Measurements from ENCODE around the gene IL31RA.

Gene IL31RA

DNA sequence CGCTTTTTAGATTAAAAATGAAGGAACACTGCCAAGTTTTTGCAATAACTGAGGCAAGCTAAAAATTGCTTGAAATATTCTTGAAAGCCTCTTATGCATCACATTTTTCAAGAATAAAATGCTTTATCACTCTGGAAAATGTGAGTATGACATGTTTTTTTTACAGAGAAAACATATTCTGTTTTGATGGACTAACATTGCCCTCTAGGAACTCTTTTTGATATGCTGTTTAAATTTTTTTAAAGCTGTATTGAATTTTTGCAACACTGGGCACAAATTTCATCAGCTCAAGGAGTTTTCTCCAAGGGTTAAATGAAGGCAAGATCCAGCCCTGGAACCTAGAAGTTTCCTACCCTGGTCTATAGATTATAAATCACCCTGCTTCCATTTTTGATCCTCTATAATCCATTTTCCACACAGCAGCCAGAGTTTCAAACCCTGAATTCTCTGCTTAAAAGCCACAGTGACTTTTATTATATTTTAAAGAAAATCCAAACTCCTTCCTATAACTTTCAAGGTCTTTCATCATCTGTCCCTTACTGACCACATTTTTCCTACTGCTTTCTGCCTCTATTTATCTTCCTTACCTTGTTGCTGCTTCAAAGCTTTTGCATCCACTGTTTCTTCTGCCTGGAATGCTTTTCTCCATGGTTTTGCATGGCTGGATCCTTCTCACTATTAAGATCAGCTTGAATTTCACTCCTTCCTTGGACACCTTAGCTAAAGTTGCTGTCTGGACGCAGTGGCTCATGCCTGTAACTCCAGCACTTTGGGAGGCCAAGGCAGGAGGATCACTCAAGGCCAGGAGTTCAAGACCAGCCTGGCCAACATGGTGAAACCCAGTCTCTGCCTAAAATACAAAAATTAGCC is 60.9 kb downstream of the IL31RA start:
- TF ChIP-seq FOXP2 (optimal IDR thresholded peaks at IDR 0.05; ENCODE audit: borderline replicate concordance, extremely low read depth, extremely low read length, insufficient read depth) (no peak), POLR2AphosphoS5 (IDR thresholded peaks at IDR 0.05; ENCODE audit: low read depth, low read length) (no peak), TAF1 (IDR thresholded peaks at IDR 0.05; ENCODE audit: borderline replicate concordance, insufficient read depth, low read length) (no peak)

DNA sequence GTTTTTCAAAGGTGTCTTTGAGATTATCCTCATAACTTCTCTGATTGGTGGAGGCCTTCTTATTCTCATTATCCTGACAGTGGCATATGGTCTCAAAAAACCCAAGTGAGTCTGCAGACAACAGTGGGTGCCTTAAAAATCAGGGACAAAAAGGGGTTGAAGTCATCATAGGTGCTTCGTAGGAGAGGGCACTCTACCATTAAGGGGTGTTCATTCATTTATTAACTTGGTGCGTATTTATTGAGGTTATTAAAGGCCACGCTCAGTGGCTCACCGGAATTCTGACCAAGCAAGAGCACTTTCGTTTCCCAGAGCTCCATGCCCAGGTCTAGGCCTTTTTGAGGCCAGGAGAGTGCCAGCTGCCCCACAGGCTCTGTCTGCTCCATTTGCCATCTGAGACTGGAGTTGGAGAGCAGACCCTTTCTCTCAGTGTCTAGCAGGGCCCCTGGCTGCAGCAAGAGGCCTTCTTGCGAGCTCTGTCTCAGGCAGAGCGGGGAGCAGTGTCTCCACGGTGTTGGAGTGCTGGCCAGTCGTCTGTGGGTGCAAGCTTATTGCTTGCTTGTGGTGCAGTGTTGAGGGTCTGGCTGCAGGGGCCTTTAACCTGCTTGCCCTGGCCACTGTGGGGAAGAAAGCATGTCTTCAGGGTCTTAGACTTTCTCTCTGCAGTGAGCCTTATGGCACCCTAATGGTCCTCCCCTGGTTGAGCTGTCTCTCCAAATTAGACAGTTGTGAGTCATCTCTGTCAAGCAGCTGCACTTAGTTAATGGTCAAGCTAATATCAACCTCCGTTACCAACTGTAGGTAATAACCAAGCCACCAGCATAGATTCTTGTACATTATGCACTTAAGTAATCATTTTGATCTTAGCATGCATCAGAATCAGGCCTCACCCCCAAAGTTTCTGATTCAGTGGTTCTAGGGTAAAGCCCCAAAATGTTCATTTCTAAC is 62.6 kb downstream of the IL31RA start:
- TF ChIP-seq POLR2AphosphoS5 (IDR thresholded peaks at IDR 0.05; ENCODE audit: low read depth, low read length): no peak
- TF ChIP-seq, protein P1, sequence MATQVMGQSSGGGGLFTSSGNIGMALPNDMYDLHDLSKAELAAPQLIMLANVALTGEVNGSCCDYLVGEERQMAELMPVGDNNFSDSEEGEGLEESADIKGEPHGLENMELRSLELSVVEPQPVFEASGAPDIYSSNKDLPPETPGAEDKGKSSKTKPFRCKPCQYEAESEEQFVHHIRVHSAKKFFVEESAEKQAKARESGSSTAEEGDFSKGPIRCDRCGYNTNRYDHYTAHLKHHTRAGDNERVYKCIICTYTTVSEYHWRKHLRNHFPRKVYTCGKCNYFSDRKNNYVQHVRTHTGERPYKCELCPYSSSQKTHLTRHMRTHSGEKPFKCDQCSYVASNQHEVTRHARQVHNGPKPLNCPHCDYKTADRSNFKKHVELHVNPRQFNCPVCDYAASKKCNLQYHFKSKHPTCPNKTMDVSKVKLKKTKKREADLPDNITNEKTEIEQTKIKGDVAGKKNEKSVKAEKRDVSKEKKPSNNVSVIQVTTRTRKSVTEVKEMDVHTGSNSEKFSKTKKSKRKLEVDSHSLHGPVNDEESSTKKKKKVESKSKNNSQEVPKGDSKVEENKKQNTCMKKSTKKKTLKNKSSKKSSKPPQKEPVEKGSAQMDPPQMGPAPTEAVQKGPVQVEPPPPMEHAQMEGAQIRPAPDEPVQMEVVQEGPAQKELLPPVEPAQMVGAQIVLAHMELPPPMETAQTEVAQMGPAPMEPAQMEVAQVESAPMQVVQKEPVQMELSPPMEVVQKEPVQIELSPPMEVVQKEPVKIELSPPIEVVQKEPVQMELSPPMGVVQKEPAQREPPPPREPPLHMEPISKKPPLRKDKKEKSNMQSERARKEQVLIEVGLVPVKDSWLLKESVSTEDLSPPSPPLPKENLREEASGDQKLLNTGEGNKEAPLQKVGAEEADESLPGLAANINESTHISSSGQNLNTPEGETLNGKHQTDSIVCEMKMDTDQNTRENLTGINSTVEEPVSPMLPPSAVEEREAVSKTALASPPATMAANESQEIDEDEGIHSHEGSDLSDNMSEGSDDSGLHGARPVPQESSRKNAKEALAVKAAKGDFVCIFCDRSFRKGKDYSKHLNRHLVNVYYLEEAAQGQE (IDR thresholded peaks at IDR 0.05; ENCODE audit: insufficient read depth in 1 of 2, low read depth in 2 of 2, low read length in 2 of 2): no peak
- no peak for TF ChIP-seq SIN3A (IDR thresholded peaks at IDR 0.05; ENCODE audit: borderline replicate concordance, insufficient read depth, low read length)
- TF ChIP-seq FOXP2 (optimal IDR thresholded peaks at IDR 0.05; ENCODE audit: borderline replicate concordance, extremely low read depth, extremely low read length, insufficient read depth): no peak
- TF ChIP-seq TAF1 (IDR thresholded peaks at IDR 0.05; ENCODE audit: borderline replicate concordance, insufficient read depth, low read length): no peak

DNA sequence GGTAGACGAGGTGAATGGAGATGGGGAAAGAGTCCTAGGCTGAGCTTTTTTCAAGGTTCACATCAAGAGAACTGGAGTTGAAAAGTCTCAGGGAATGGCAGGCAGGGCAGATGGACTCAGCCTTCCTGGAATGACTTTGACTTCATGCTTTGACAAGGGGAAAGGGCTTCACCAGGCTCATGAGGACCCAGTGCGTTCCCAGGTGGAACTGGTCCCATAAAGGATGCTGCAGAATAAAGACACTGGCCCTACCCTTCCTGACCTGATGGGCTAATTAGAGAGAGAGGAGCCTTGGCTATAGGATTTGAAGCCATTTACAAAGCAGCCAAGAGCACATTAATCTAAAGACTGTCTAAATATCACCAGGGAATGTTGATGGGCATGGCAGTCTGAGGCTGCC is 63.8 kb downstream of the IL31RA start:
- TF ChIP-seq, protein P1 (IDR thresholded peaks at IDR 0.05; ENCODE audit: insufficient read depth in 1 of 2, low read depth in 2 of 2, low read length in 2 of 2): no peak
- no peak for TF ChIP-seq SIN3A (IDR thresholded peaks at IDR 0.05; ENCODE audit: borderline replicate concordance, insufficient read depth, low read length)
- no peak for TF ChIP-seq POLR2AphosphoS5 (IDR thresholded peaks at IDR 0.05; ENCODE audit: low read depth, low read length)
- TF ChIP-seq FOXP2 (optimal IDR thresholded peaks at IDR 0.05; ENCODE audit: borderline replicate concordance, extremely low read depth, extremely low read length, insufficient read depth): no peak
- no peak for TF ChIP-seq TAF1 (IDR thresholded peaks at IDR 0.05; ENCODE audit: borderline replicate concordance, insufficient read depth, low read length)

DNA sequence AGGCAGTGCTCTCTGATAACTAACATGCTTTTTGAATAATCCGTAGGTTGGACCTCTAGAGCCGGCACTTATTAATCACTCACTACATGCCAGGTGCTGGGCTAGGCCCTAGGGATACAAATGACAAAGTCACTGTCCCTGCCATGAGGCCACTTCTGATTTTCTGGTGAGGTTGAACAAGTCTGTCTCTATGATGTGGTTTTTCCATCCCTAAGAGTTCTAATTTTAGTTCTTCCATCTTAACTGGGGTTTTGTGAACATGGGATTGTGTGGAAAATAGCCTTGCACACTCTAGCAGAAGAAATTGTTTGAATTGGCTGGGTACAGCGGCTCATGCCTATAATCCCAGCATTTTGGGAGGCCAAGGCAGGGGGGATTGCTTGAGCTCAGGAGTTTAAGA is 64.6 kb downstream of the IL31RA start:
- TF ChIP-seq SIN3A (IDR thresholded peaks at IDR 0.05; ENCODE audit: borderline replicate concordance, insufficient read depth, low read length): no peak
- TF ChIP-seq TAF1 (IDR thresholded peaks at IDR 0.05; ENCODE audit: borderline replicate concordance, insufficient read depth, low read length): no peak
- no peak for TF ChIP-seq POLR2AphosphoS5 (IDR thresholded peaks at IDR 0.05; ENCODE audit: low read depth, low read length)
- no peak for TF ChIP-seq FOXP2 (optimal IDR thresholded peaks at IDR 0.05; ENCODE audit: borderline replicate concordance, extremely low read depth, extremely low read length, insufficient read depth)
- TF ChIP-seq, protein P1 (IDR thresholded peaks at IDR 0.05; ENCODE audit: insufficient read depth in 1 of 2, low read depth in 2 of 2, low read length in 2 of 2): no peak

DNA sequence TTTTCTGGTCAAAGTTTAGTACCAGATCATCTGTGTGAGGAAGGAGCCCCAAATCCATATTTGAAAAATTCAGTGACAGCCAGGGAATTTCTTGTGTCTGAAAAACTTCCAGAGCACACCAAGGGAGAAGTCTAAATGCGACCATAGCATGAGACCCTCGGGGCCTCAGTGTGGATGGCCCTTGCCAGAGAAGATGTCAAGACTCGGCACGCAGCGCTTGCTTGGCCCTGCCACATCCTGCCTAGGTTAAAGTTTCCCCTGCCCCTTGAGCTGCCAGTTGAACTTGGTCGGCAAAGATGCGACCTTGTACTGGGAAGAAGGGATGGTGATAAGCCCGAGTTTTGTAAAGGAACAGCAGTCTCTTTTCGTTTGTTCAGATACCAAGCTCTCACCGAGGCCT is 65.8 kb downstream of the IL31RA start:
- TF ChIP-seq FOXP2 (optimal IDR thresholded peaks at IDR 0.05; ENCODE audit: borderline replicate concordance, extremely low read depth, extremely low read length, insufficient read depth) (no peak), SIN3A (IDR thresholded peaks at IDR 0.05; ENCODE audit: borderline replicate concordance, insufficient read depth, low read length) (no peak), POLR2AphosphoS5 (IDR thresholded peaks at IDR 0.05; ENCODE audit: low read depth, low read length) (no peak), TAF1 (IDR thresholded peaks at IDR 0.05; ENCODE audit: borderline replicate concordance, insufficient read depth, low read length) (no peak)
- TF ChIP-seq, protein P1 (IDR thresholded peaks at IDR 0.05; ENCODE audit: insufficient read depth in 1 of 2, low read depth in 2 of 2, low read length in 2 of 2): no peak

Measured in PFSK-1 (cell line).